H9 (cell line): ENCODE results near the gene TMEM165. TPM values are rescaled to one million over a fixed set of nuclear protein-coding genes. Genes with fewer than 3 reads are reported as not detected.
A peak's percentile ranks its signal among the peaks of the same experiment; 100 is the strongest.

Source experiments
- DNase-seq: peaks from one replicate; pipeline ENCODE4 v3.0.0-alpha.2; 2017
- H2AFZ ChIP-seq: one replicate; pipeline ENCODE4 v1.6.1; 2013; ENCODE audit warnings: mild to moderate bottlenecking, low read length, control low read depth, moderate library complexity
- H2AK5ac ChIP-seq: 2 replicates; pipeline ENCODE4 v1.6.1; 2013; ENCODE audit warnings: low read length, control low read depth, mixed read lengths; ENCODE audit not compliant: insufficient read length
- H2BK120ac ChIP-seq: one replicate; pipeline ENCODE4 v1.6.1; 2013; ENCODE audit warnings: low read depth, mild to moderate bottlenecking, low read length, control low read depth, inconsistent platforms; ENCODE audit not compliant: poor library complexity, severe bottlenecking
- H2BK12ac ChIP-seq: 2 replicates; pipeline ENCODE4 v1.6.1; 2013; ENCODE audit warnings: low read length, control low read depth, mixed read lengths, low read depth; ENCODE audit not compliant: insufficient read length
- H2BK15ac ChIP-seq: 2 replicates; pipeline ENCODE4 v1.6.1; 2013; ENCODE audit warnings: low read depth, low read length, control low read depth
- H2BK20ac ChIP-seq: one replicate; pipeline ENCODE4 v1.6.1; 2013; ENCODE audit warnings: low read depth, mild to moderate bottlenecking, low read length, control low read depth, inconsistent platforms; ENCODE audit not compliant: poor library complexity, severe bottlenecking
- H2BK5ac ChIP-seq: 2 replicates; pipeline ENCODE4 v1.6.1; 2013; ENCODE audit warnings: low read length, control low read depth, mixed read lengths; ENCODE audit not compliant: insufficient read length
- H3K14ac ChIP-seq: 2 replicates; pipeline ENCODE4 v1.6.1; 2013; ENCODE audit warnings: low read length, control low read depth; ENCODE audit not compliant: insufficient read depth
- H3K18ac ChIP-seq: 2 replicates; pipeline ENCODE4 v1.6.1; 2013; ENCODE audit warnings: low read depth, mild to moderate bottlenecking, mixed read lengths, low read length, control low read depth; ENCODE audit not compliant: insufficient read length
- H3K23ac ChIP-seq: 2 replicates; pipeline ENCODE4 v1.6.1; 2013; ENCODE audit warnings: low read length, control low read depth, mixed read lengths, low read depth; ENCODE audit not compliant: insufficient read length
- H3K23me2 ChIP-seq: 2 replicates; pipeline ENCODE4 v1.6.1; 2013; ENCODE audit warnings: low read depth, mild to moderate bottlenecking, mixed read lengths, low read length, control low read depth; ENCODE audit not compliant: insufficient read length, poor library complexity, severe bottlenecking
- H3K27ac ChIP-seq: 2 replicates; pipeline ENCODE4 v1.5.1; 2013; ENCODE audit warnings: low read length, control low read depth, mixed read lengths, low read depth; ENCODE audit not compliant: insufficient read length
- H3K27me3 ChIP-seq: 2 replicates; pipeline ENCODE4 v1.6.1; 2013; ENCODE audit warnings: low read length, control low read depth, inconsistent platforms; ENCODE audit not compliant: insufficient read depth
- H3K4ac ChIP-seq: 2 replicates; pipeline ENCODE4 v1.6.1; 2013; ENCODE audit warnings: low read depth, mild to moderate bottlenecking, control low read depth, inconsistent platforms, low read length, moderate library complexity
- H3K4me1 ChIP-seq: 2 replicates; pipeline ENCODE4 v1.6.1; 2013; ENCODE audit warnings: low read length, control low read depth, inconsistent platforms; ENCODE audit not compliant: insufficient read depth
- H3K4me2 ChIP-seq: 2 replicates; pipeline ENCODE4 v1.6.1; 2013; ENCODE audit warnings: low read length, control low read depth, mixed read lengths; ENCODE audit not compliant: insufficient read length, insufficient read depth
- H3K56ac ChIP-seq: 2 replicates; pipeline ENCODE4 v1.6.1; 2013; ENCODE audit warnings: low read depth, mild to moderate bottlenecking, mixed read lengths, low read length, control low read depth; ENCODE audit not compliant: insufficient read length
- H3K79me1 ChIP-seq: 2 replicates; pipeline ENCODE4 v1.6.1; 2013; ENCODE audit warnings: low read depth, mild to moderate bottlenecking, moderate library complexity, low read length, control low read depth, inconsistent platforms; ENCODE audit not compliant: insufficient read depth, poor library complexity, severe bottlenecking
- H3K79me2 ChIP-seq: 2 replicates; pipeline ENCODE4 v1.6.1; 2013; ENCODE audit warnings: low read length, control low read depth, inconsistent platforms; ENCODE audit not compliant: insufficient read depth
- H3K9ac ChIP-seq: 2 replicates; pipeline ENCODE4 v1.6.1; 2013; ENCODE audit warnings: low read length, control low read depth, mixed read lengths; ENCODE audit not compliant: insufficient read length; ENCODE audit errors: extremely low read depth
- H3K9me3 ChIP-seq: one replicate; pipeline ENCODE4 v1.6.1; 2013; ENCODE audit warnings: low read depth, low read length, inconsistent platforms; ENCODE audit not compliant: control insufficient read depth
- H3T11ph ChIP-seq: one replicate; pipeline ENCODE4 v1.6.1; 2013; ENCODE audit warnings: mild to moderate bottlenecking, low read length, control low read depth, inconsistent platforms
- H4K20me1 ChIP-seq: one replicate; pipeline ENCODE4 v1.6.1; 2013; ENCODE audit not compliant: control insufficient read depth, insufficient read length, insufficient read depth
- H4K5ac ChIP-seq: 2 replicates; pipeline ENCODE4 v1.6.1; 2013; ENCODE audit warnings: low read depth, mild to moderate bottlenecking, mixed read lengths, low read length, control low read depth; ENCODE audit not compliant: insufficient read length
- H4K8ac ChIP-seq: replicated peaks from 2 replicates; pipeline ENCODE4 v1.6.1; 2013; ENCODE audit warnings: low read length, control low read depth, mixed read lengths, low read depth; ENCODE audit not compliant: insufficient read length
- H4K91ac ChIP-seq: 2 replicates; pipeline ENCODE4 v1.6.1; 2013; ENCODE audit warnings: low read depth, mild to moderate bottlenecking, moderate library complexity, mixed read lengths, low read length, control low read depth; ENCODE audit not compliant: insufficient read length
- H3K27ac Mint-ChIP-seq, 3 experiments: 2 replicates in 2 of 3; 3 replicates in 1 of 3; pipeline ENCODE4 v1.8.0; 2020 to 2021; ENCODE audit warnings: mixed read lengths in 3 of 3, mild to moderate bottlenecking in 1 of 3, moderate library complexity in 1 of 3
- H3K27me3 Mint-ChIP-seq: 2 replicates; pipeline ENCODE4 v1.8.0; 2021; ENCODE audit warnings: low read depth, mild to moderate bottlenecking, moderate library complexity, mixed read lengths
- H3K36me3 Mint-ChIP-seq, 3 experiments: 2 replicates in 2 of 3; 3 replicates in 1 of 3; pipeline ENCODE4 v1.8.0; 2020 to 2021; ENCODE audit warnings: low read depth in 3 of 3, mixed read lengths in 3 of 3; ENCODE audit not compliant: insufficient read depth in 1 of 3
- H3K4me1 Mint-ChIP-seq, 2 experiments: 2 replicates each; pipeline ENCODE4 v1.8.0; 2020; ENCODE audit warnings: mixed read lengths in 2 of 2
- H3K4me3 Mint-ChIP-seq, 2 experiments: 2 replicates in 1 of 2; 3 replicates in 1 of 2; pipeline ENCODE4 v1.8.0; 2020 to 2021; ENCODE audit warnings: mild to moderate bottlenecking in 2 of 2, mixed read lengths in 2 of 2, moderate library complexity in 1 of 2
- H3K9me3 Mint-ChIP-seq, 2 experiments: 2 replicates in 1 of 2; 3 replicates in 1 of 2; pipeline ENCODE4 v1.8.0; 2020; ENCODE audit warnings: mild to moderate bottlenecking in 2 of 2, mixed read lengths in 2 of 2, moderate library complexity in 1 of 2
- WGBS: extraction: QIAGEN DNeasy Blood & Tissue Kit; methylation state at CpG from one replicate; pipeline ENCODE4 v1.1.7; 2013; ENCODE audit warnings: missing lambda C conversion rate, low lambda C conversion rate, mixed read lengths; ENCODE audit not compliant: insufficient read length; ENCODE audit errors: extremely low coverage; 5-methylcytosine and 5-hydroxymethylcytosine counted together
- total RNA-seq: library from RNA; stranded (reverse); gene quantifications from 2 replicates; pipeline ENCODE4 v1.2.1, GENCODE V29; 2021
- TF ChIP-seq, protein P1 (sequence below): fragments of 200-600 bp; sonication (generic); conservative IDR thresholded peaks from 3 replicates; pipeline ENCODE4 v1.8.0; 2021; ENCODE audit warnings: antibody characterized with exemption, mild to moderate bottlenecking

The TMEM165 gene
- total RNA-seq, 1 experiment from 2014 or later = 87.2 TPM

DNA sequence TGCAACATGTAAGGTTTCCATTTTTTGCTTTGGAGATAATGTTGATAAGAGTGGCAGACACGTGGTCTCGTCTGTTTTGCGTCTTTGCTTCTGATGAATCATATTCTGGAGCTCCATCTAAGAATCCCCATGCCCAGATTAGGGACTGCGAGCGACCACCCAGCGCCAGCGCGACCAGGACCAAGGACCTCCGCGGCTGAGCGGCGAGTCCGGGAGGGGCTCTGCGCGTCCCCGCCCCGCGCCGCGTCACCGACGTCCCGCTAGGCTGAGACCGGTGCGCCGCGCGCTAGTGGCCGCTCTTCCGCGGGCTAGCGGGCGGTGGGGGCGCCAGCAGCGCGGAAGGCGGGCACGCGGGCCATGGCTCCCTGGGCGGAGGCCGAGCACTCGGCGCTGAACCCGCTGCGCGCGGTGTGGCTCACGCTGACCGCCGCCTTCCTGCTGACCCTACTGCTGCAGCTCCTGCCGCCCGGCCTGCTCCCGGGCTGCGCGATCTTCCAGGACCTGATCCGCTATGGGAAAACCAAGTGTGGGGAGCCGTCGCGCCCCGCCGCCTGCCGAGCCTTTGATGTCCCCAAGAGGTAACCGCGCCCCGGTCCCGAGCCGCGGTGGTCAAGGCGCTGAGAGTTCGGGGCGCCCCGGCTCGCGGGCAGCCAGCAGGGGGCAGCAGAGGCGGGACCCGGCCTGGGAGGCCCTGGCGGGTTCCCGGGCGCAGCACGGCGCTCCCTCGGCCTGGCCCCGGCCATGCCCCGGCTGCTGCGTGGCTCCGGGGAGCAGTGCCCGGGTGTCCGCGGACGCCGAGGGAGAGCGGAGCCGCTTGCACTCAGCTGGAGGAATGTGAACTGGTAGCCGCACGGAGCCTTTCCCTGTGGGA lies 49.5 kb upstream of the TMEM165 start, which contains the start of gene SRD5A3:
Gene SRD5A3, plus strand, starts transcription at position 263 of the 871 bp plus-strand sequence. Its CDS starts 95 bp downstream, at position 358.
- H3K14ac ChIP-seq = peak within 1 kb of the TSS; percentile 86; the same call in 1 of the 2 replicates
- no peaks in the 10 kb centered on the region for H3K27me3 ChIP-seq
- H3K9ac ChIP-seq = peak within 1 kb of the TSS; percentile 35
- H3K23ac ChIP-seq = no peak within 1 kb of the TSS
- H3K27ac Mint-ChIP-seq = peak within 1 kb of the TSS; percentile 55 to 96 (median 86); a peak in 5 of 7 replicates
- no peak within 1 kb of the TSS for H3T11ph ChIP-seq
- no peak within 1 kb of the TSS for H2BK15ac ChIP-seq
- H4K5ac ChIP-seq = no peak within 1 kb of the TSS
- H3K56ac ChIP-seq = no peak within 1 kb of the TSS
- peak; percentile 79 for DNase-seq
- H3K23me2 ChIP-seq = peaks cover 6% of the 10 kb centered on the region
- peak within 1 kb of the TSS; percentile 80 to 89 for H3K4me3 Mint-ChIP-seq
- TF ChIP-seq, protein P1, sequence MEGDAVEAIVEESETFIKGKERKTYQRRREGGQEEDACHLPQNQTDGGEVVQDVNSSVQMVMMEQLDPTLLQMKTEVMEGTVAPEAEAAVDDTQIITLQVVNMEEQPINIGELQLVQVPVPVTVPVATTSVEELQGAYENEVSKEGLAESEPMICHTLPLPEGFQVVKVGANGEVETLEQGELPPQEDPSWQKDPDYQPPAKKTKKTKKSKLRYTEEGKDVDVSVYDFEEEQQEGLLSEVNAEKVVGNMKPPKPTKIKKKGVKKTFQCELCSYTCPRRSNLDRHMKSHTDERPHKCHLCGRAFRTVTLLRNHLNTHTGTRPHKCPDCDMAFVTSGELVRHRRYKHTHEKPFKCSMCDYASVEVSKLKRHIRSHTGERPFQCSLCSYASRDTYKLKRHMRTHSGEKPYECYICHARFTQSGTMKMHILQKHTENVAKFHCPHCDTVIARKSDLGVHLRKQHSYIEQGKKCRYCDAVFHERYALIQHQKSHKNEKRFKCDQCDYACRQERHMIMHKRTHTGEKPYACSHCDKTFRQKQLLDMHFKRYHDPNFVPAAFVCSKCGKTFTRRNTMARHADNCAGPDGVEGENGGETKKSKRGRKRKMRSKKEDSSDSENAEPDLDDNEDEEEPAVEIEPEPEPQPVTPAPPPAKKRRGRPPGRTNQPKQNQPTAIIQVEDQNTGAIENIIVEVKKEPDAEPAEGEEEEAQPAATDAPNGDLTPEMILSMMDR = peak; percentile 97
- H3K4me1 Mint-ChIP-seq = peaks cover 25 to 27% of the 10 kb centered on the region in 2 experiments
- H3K79me2 ChIP-seq = no peaks in the 10 kb centered on the region
- no peaks in the 10 kb centered on the region for H3K9me3 ChIP-seq
- no peak within 1 kb of the TSS for H4K8ac ChIP-seq
- no CpG with 5 or more reads among the region's 95 CpGs for WGBS
- no peak within 1 kb of the TSS for H3K27ac ChIP-seq
- H2BK12ac ChIP-seq = no peak within 1 kb of the TSS
- no peaks in the 10 kb centered on the region for H3K79me1 ChIP-seq
- H2BK120ac ChIP-seq = no peak within 1 kb of the TSS
- no peak within 1 kb of the TSS for H2AFZ ChIP-seq
- H3K4me1 ChIP-seq = no peaks in the 10 kb centered on the region
- no peak within 1 kb of the TSS for H2BK5ac ChIP-seq
- H4K91ac ChIP-seq = no peak within 1 kb of the TSS
- H3K27me3 Mint-ChIP-seq = no peaks in the 10 kb centered on the region; the same call in 1 of the 2 replicates
- H3K36me3 Mint-ChIP-seq = no peaks in the 10 kb centered on the region; a peak in 2 of 7 replicates
- peak within 1 kb of the TSS; percentile 37 for H3K4me2 ChIP-seq
- no peak within 1 kb of the TSS for H2AK5ac ChIP-seq
- H3K18ac ChIP-seq = peak within 1 kb of the TSS; percentile 81
- no peaks in the 10 kb centered on the region; a peak in 3 of 5 replicates for H3K9me3 Mint-ChIP-seq
- H2BK20ac ChIP-seq = no peak within 1 kb of the TSS
- H4K20me1 ChIP-seq = no peaks in the 10 kb centered on the region
- H3K4ac ChIP-seq = no peak within 1 kb of the TSS
